Ovary (tissue), 3 donors: Measurements from ENCODE around the gene SETD4.

ENCODE experiments used
- POLR2A ChIP-seq: fragments of 450-650 bp; IDR thresholded peaks from one replicate; pipeline ENCODE4 v1.6.1; 2017; ENCODE audit warnings: antibody characterized with exemption, mild to moderate bottlenecking, moderate library complexity
- TF ChIP-seq, protein P1 (sequence below), 3 donors: fragments of 450-650 bp in 2 of 3; fragments of 200-600 bp in 1 of 3; IDR thresholded peaks; one replicate each; pipeline versions ENCODE4 v1.5.1 to v1.8.0; 2016 to 2022; ENCODE audit warnings: antibody characterized with exemption in 3 of 3, mild to moderate bottlenecking in 1 of 3
- donor health status: DM: no; HTN: no; CAD: no.

DNA sequence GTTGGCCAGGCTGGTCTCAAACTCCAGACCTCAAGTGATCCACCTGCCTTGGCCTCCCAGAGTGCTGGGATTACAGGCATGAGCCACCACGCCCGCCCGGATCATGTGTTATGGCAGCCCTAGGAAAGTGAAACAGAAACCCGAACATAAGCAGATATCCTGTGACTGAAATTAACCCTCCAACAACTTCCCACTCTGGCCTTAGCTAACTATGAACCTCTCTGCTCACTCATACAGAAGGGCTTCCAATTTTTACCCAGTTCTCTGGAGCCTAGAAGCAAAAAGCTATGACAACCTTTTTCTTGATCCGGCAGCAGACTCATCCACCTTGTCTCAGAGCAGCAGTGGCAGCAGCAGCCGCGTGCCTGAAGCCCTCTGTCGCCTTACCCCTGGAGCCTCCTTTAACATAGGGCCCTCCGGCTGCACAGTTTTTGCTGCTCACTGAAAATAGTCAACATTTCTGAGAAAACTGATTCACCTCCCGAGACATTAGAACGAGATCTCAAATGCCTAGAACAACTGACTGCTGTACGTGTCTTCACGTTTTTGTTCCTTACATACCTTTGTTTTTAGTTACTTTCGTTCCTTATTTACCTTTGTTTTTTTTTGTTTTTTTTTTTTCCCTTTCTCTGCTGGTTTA lies 18.8 kb upstream of the SETD4 start:
- TF ChIP-seq, protein P1, sequence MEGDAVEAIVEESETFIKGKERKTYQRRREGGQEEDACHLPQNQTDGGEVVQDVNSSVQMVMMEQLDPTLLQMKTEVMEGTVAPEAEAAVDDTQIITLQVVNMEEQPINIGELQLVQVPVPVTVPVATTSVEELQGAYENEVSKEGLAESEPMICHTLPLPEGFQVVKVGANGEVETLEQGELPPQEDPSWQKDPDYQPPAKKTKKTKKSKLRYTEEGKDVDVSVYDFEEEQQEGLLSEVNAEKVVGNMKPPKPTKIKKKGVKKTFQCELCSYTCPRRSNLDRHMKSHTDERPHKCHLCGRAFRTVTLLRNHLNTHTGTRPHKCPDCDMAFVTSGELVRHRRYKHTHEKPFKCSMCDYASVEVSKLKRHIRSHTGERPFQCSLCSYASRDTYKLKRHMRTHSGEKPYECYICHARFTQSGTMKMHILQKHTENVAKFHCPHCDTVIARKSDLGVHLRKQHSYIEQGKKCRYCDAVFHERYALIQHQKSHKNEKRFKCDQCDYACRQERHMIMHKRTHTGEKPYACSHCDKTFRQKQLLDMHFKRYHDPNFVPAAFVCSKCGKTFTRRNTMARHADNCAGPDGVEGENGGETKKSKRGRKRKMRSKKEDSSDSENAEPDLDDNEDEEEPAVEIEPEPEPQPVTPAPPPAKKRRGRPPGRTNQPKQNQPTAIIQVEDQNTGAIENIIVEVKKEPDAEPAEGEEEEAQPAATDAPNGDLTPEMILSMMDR (IDR thresholded peaks at IDR 0.05) = no peak
- no peak for TF ChIP-seq POLR2A
